ENCODE measurements around the gene LAMP1. TPM values are rescaled to one million over a fixed set of nuclear protein-coding genes. Genes with fewer than 3 reads are reported as not detected.
"Not testable (repeated sequence)": the region's sequence is repeated elsewhere in the genome, so short reads cannot be mapped to it uniquely, and the experiment has no call there.

LAMP1 gene
- polyA plus RNA-seq, 1 of the 3 experiments (the other 2 are of a cell fraction) = 261 TPM

DNA sequence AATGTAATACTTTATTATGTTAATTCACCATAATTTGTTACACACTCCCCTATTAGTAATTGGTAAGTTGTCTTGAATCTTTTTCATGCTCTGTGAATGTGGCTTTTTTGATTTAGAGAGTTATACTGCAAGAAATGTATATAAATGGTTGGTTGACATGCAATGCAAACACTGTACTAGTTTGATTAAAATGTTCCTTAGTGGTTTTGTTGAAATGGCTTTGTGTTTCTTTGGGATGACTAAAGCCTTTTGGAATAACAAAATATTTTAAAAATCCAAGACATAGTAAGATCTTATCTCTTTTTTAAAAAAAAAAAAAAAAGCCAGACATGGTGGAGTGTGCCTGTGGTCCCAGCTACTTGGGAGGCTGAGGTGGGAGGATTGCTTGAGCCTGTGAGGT is 10.5 kb downstream of the LAMP1 start:
- no peaks in the 10 kb centered on the region for H3K9me3 ChIP-seq
- ChIA-PET POLR2A (no interaction called here), CTCF (no interaction called here)
- no peak overlapping the region for H3K27ac ChIP-seq (ENCODE audit: low read depth in 2 of 2, low read length in 1 of 2)
- no peak overlapping the region for H3K4me3 ChIP-seq (ENCODE audit: low read depth in 2 of 2, low read length in 1 of 2)
- H3K27me3 ChIP-seq (ENCODE audit: insufficient read depth) = no peaks in the 10 kb centered on the region
- H3K9ac ChIP-seq = no peak overlapping the region
- no peak overlapping the region for H2AFZ ChIP-seq (ENCODE audit: low read depth)
- H3K36me3 ChIP-seq (replicated peaks in 1 of 2; ENCODE audit: control insufficient read depth in 1 of 2, insufficient read depth in 2 of 2, low read length in 1 of 2) = peaks cover 19 to 23% of the 10 kb centered on the region in 2 experiments
- peaks cover 86% of the 10 kb centered on the region for H3K79me2 ChIP-seq (ENCODE audit: insufficient read depth)
- no peaks in the 10 kb centered on the region for H3K9me2 ChIP-seq
- TF ChIP-seq ZBTB33 (IDR thresholded peaks at IDR 0.05; ENCODE audit: borderline replicate concordance, low read depth) (no peak), MEF2A (IDR thresholded peaks at IDR 0.05; ENCODE audit: borderline replicate concordance, low read depth) (no peak), POLR2AphosphoS5 (IDR thresholded peaks at IDR 0.05; ENCODE audit: low read depth, low read length) (no peak), YY1 (IDR thresholded peaks at IDR 0.05; ENCODE audit: low read depth) (no peak), TCF12 (IDR thresholded peaks at IDR 0.05) (no peak), FOSL2 (IDR thresholded peaks at IDR 0.05; ENCODE audit: borderline replicate concordance, low read depth) (no peak)
- H4K20me1 ChIP-seq (ENCODE audit: insufficient read depth) = peaks cover 61% of the 10 kb centered on the region
- H3F3A ChIP-seq (replicated peaks; ENCODE audit: insufficient read depth) = peaks cover 8% of the 10 kb centered on the region
- no peaks in the 10 kb centered on the region for H3K4me1 ChIP-seq (ENCODE audit: control insufficient read depth in 1 of 2, insufficient read depth in 2 of 2, low read depth in 1 of 2, low read length in 1 of 2)
- H3K4me2 ChIP-seq = no peak overlapping the region
- DNase-seq = no peak

DNA sequence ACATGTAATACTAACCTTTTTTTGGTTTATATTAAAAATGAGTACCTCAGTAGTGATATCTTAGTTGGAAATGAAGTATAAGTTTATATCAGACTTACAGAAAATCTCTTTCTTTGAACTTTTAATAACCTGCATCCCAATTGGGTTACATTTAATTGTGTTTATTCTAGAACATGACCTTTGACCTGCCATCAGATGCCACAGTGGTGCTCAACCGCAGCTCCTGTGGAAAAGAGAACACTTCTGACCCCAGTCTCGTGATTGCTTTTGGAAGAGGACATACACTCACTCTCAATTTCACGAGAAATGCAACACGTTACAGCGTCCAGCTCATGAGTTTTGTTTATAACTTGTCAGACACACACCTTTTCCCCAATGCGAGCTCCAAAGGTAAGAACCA is 12.4 kb downstream of the LAMP1 start:
- CTCF ChIA-PET = interaction anchor here (0.7 to 1.1 kb wide), 2 partner anchors 19 to 207 kb away, joined by 3 read pairs; no protein-coding TSS in a partner anchor
- no peak for DNase-seq
- POLR2A ChIA-PET = no interaction called here
- no peaks in the 10 kb centered on the region for H3K9me2 ChIP-seq
- WGBS (ENCODE audit: low lambda C conversion rate) = 90% methylated on average over 6 of the region's 6 CpGs
- H3K4me3 ChIP-seq (ENCODE audit: low read depth in 2 of 2, low read length in 1 of 2) = no peak overlapping the region
- no peak overlapping the region for H3K27ac ChIP-seq (ENCODE audit: low read depth in 2 of 2, low read length in 1 of 2)
- H3K9me3 ChIP-seq = no peaks in the 10 kb centered on the region
- H3F3A ChIP-seq (replicated peaks; ENCODE audit: insufficient read depth) = peaks cover 8% of the 10 kb centered on the region
- H3K4me1 ChIP-seq (ENCODE audit: control insufficient read depth in 1 of 2, insufficient read depth in 2 of 2, low read depth in 1 of 2, low read length in 1 of 2) = no peaks in the 10 kb centered on the region
- no peak overlapping the region for H2AFZ ChIP-seq (ENCODE audit: low read depth)
- H3K79me2 ChIP-seq (ENCODE audit: insufficient read depth) = peaks cover 73% of the 10 kb centered on the region
- peaks cover 26 to 28% of the 10 kb centered on the region in 2 experiments for H3K36me3 ChIP-seq (replicated peaks in 1 of 2; ENCODE audit: control insufficient read depth in 1 of 2, insufficient read depth in 2 of 2, low read length in 1 of 2)
- no peak overlapping the region for H3K9ac ChIP-seq
- no peak for TF ChIP-seq FOXJ3 (CRISPR knock-in tag; IDR thresholded peaks at IDR 0.05)
- TF ChIP-seq MAX (IDR thresholded peaks at IDR 0.05; ENCODE audit: low read depth) = no peak
- TF ChIP-seq, protein P1, sequence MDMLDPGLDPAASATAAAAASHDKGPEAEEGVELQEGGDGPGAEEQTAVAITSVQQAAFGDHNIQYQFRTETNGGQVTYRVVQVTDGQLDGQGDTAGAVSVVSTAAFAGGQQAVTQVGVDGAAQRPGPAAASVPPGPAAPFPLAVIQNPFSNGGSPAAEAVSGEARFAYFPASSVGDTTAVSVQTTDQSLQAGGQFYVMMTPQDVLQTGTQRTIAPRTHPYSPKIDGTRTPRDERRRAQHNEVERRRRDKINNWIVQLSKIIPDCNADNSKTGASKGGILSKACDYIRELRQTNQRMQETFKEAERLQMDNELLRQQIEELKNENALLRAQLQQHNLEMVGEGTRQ (IDR thresholded peaks at IDR 0.05; ENCODE audit: borderline replicate concordance, low read depth, low read length) = no peak
- peaks cover 41% of the 10 kb centered on the region for H4K20me1 ChIP-seq (ENCODE audit: insufficient read depth)
- no peaks in the 10 kb centered on the region for H3K27me3 ChIP-seq (ENCODE audit: insufficient read depth)
- H3K4me2 ChIP-seq = no peak overlapping the region

- H3K4me3 ChIP-seq (ENCODE audit: low read depth in 2 of 2, low read length in 1 of 2); CTCF ChIA-PET; H3K4me1 ChIP-seq (ENCODE audit: control insufficient read depth in 1 of 2, insufficient read depth in 2 of 2, low read depth in 1 of 2, low read length in 1 of 2); H3K27ac ChIP-seq (ENCODE audit: low read depth in 2 of 2, low read length in 1 of 2); H3K9me3 ChIP-seq; H3K9me2 ChIP-seq; H3F3A ChIP-seq (replicated peaks; ENCODE audit: insufficient read depth); H3K4me2 ChIP-seq; H3K27me3 ChIP-seq (ENCODE audit: insufficient read depth); H3K9ac ChIP-seq; DNase-seq; H2AFZ ChIP-seq (ENCODE audit: low read depth); POLR2A ChIA-PET; H4K20me1 ChIP-seq (ENCODE audit: insufficient read depth): not testable (repeated sequence)
- WGBS (ENCODE audit: low lambda C conversion rate) = 82% methylated on average over 16 of the region's 20 CpGs
- Histone ChIP-seq H3K79me2 (ENCODE audit: insufficient read depth) (peaks cover 34% of the 10 kb centered on the region), H3K36me3 (replicated peaks in 1 of 2; ENCODE audit: control insufficient read depth in 1 of 2, insufficient read depth in 2 of 2, low read length in 1 of 2) (peaks cover 21 to 35% of the 10 kb centered on the region in 2 experiments)
These were observed 17.1 kb downstream of the LAMP1 start for GRCh38 chr13:113314112-113314511.

DNA sequence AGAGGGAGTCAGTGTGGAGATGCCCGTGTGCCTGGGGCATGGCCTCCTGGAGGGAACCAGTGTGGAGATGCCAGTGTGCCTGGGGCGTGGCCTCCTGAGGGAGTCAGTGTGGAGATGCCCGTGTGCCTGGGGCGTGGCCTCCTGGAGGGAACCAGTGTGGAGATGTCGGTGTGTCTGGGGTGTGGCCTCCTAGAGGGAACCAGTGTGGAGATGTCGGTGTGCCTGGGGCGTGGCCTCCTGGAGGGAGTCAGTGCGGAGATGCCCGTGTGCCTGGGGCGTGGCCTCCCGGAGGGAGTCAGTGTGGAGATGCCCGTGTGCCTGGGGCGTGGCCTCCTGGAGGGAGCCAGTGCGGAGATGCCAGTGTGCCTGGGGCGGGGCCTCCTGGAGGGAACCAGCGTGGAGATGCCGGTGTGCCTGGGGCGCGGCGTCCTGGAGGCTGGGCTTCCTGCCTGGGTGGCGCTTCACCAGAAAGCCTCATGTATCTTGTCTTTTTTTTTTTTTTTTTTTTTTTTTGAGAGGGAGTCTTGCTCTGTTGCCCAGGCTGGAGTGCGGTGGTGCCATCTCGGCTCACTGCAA is 17.9 kb downstream of the LAMP1 start:
- H4K20me1 ChIP-seq (ENCODE audit: insufficient read depth); H2AFZ ChIP-seq (ENCODE audit: low read depth); H3K9me2 ChIP-seq; H3K27me3 ChIP-seq (ENCODE audit: insufficient read depth); H3K4me1 ChIP-seq (ENCODE audit: control insufficient read depth in 1 of 2, insufficient read depth in 2 of 2, low read depth in 1 of 2, low read length in 1 of 2); H3K27ac ChIP-seq (ENCODE audit: low read depth in 2 of 2, low read length in 1 of 2); POLR2A ChIA-PET; H3K4me3 ChIP-seq (ENCODE audit: low read depth in 2 of 2, low read length in 1 of 2); H3K4me2 ChIP-seq; CTCF ChIA-PET; DNase-seq; H3K9me3 ChIP-seq; H3F3A ChIP-seq (replicated peaks; ENCODE audit: insufficient read depth); H3K9ac ChIP-seq: not testable (repeated sequence)
- 84% methylated on average over 18 of the region's 23 CpGs for WGBS (ENCODE audit: low lambda C conversion rate)
- H3K79me2 ChIP-seq (ENCODE audit: insufficient read depth) = peaks cover 25% of the 10 kb centered on the region
- H3K36me3 ChIP-seq (replicated peaks in 1 of 2; ENCODE audit: control insufficient read depth in 1 of 2, insufficient read depth in 2 of 2, low read length in 1 of 2) = peaks cover 14 to 41% of the 10 kb centered on the region in 2 experiments
